Breast epithelium (tissue), 4 donors: Measurements from ENCODE around the gene GTF3C4. TPM values are rescaled to one million over a fixed set of nuclear protein-coding genes. Genes with fewer than 3 reads are reported as not detected.

Experiments
- DNase-seq, 2 donors: peaks; one replicate each; pipeline ENCODE4 v3.0.0-alpha.2; 2019; ENCODE audit warnings: low spot score in 2 of 2
- H3K27ac ChIP-seq, 2 donors: fragments of 200-600 bp; sonication (generic) in 1 of 2; one replicate each; pipeline ENCODE4 v1.5.1; 2016 to 2019; ENCODE audit warnings: mild to moderate bottlenecking in 1 of 2
- H3K27me3 ChIP-seq, 2 donors: fragments of 200-600 bp; sonication (generic) in 1 of 2; one replicate each; pipeline versions ENCODE4 v1.5.1 to v1.6.0; 2017 to 2019; ENCODE audit warnings: control low read depth in 1 of 2, mild to moderate bottlenecking in 1 of 2
- H3K36me3 ChIP-seq: fragments of 200-600 bp; one replicate; pipeline ENCODE4 v1.5.1; 2019
- H3K4me1 ChIP-seq, 2 donors: fragments of 200-600 bp; sonication (generic); one replicate each; pipeline ENCODE4 v1.5.1; 2016 to 2019; ENCODE audit warnings: control low read depth in 1 of 2
- H3K4me3 ChIP-seq, 3 donors: fragments of 200-600 bp; sonication (generic); 1 replicate in 2 of 3; 2 replicates in 1 of 3; pipeline ENCODE4 v1.5.1; 2016 to 2019; ENCODE audit warnings: mild to moderate bottlenecking in 3 of 3, moderate library complexity in 2 of 3
- H3K9me3 ChIP-seq, 2 donors: fragments of 200-600 bp; sonication (generic) in 1 of 2; one replicate each; pipeline ENCODE4 v1.5.1; 2016 to 2019; ENCODE audit warnings: control low read depth in 1 of 2
- POLR2A ChIP-seq: fragments of 450-650 bp; IDR thresholded peaks from one replicate; pipeline ENCODE4 v1.6.1; 2016; ENCODE audit warnings: antibody characterized with exemption, mild to moderate bottlenecking, moderate library complexity
- POLR2AphosphoS5 ChIP-seq, 3 donors: sonication (generic); formaldehyde crosslinking; IDR thresholded peaks; one replicate each; pipeline ENCODE4 v1.6.1; 2017; ENCODE audit warnings: antibody characterized with exemption in 3 of 3
- intact Hi-C: fragments of 100-400 bp; cut with DNase I; formaldehyde crosslinking; loops from one replicate; pipeline ENCODE4 v1.15.1; 2023; ENCODE audit warnings: low total_unique reads
- total RNA-seq, 3 donors: library from RNA; depleted of rRNA; stranded (reverse); fragments of >200 nt; gene quantifications; one replicate each; pipeline ENCODE4 v1.1.0, GENCODE V29; 2016
- TF ChIP-seq, protein P1 (sequence below), 3 donors: fragments of 450-650 bp; IDR thresholded peaks; one replicate each; pipeline ENCODE4 v1.5.1; 2016 to 2017; ENCODE audit warnings: antibody characterized with exemption in 3 of 3, mild to moderate bottlenecking in 3 of 3, moderate library complexity in 3 of 3

The GTF3C4 gene
- total RNA-seq, 3 donors from 2014 or later, result 9.3 to 19.6 (median 13.4) TPM

DNA sequence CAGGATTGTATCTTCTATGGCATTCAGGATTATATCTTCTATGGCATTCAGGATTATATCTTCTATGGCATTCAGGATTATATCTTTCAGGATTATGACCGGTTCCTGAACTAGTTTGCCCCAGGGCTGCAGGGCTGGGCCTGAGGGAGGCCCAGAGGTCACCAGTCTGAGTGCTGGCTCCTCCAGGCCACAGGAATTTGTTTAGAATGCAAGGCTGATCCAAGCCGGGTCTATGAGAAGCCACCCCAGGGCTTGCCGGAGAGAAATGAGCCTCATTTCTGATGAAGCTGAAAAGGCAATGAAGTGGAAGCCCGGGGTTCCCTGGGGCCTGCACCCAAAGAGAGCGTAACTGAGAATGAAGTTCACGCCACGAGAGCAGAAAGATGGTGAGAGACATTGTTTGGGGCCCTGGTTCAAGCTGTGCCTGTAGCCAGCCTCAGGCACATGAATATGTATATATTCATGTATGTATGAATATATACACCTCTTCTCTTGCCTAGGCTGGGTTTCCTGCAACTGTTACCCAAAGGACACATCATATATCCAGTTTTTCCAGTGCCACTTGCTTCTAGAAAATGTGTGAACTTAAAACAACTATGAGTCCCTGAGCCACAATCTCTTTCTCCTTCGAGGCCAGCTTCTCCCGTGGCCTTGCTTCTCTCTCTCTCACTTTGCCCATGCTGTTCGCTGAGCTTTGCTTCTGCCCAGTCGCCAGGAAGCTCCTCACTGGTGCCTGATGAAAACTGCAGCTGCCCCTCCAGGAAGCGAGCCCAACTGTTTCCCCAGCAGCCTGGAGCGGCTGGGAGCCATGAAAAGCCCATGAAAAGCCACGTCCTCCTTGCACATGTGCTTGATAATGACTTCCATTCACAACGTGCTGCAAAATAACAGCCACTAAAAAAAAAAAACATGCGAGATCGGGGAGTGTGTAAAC lies 62.3 kb downstream of the GTF3C4 start:
- Histone ChIP-seq H3K9me3 (no peaks in the 10 kb centered on the region), H3K27ac (no peak overlapping the region), H3K36me3 (no peaks in the 10 kb centered on the region), H3K27me3 (no peaks in the 10 kb centered on the region), H3K4me3 (no peak overlapping the region), H3K4me1 (no peaks in the 10 kb centered on the region)
- TF ChIP-seq, protein P1, sequence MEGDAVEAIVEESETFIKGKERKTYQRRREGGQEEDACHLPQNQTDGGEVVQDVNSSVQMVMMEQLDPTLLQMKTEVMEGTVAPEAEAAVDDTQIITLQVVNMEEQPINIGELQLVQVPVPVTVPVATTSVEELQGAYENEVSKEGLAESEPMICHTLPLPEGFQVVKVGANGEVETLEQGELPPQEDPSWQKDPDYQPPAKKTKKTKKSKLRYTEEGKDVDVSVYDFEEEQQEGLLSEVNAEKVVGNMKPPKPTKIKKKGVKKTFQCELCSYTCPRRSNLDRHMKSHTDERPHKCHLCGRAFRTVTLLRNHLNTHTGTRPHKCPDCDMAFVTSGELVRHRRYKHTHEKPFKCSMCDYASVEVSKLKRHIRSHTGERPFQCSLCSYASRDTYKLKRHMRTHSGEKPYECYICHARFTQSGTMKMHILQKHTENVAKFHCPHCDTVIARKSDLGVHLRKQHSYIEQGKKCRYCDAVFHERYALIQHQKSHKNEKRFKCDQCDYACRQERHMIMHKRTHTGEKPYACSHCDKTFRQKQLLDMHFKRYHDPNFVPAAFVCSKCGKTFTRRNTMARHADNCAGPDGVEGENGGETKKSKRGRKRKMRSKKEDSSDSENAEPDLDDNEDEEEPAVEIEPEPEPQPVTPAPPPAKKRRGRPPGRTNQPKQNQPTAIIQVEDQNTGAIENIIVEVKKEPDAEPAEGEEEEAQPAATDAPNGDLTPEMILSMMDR (IDR thresholded peaks at IDR 0.05), result no peak
- TF ChIP-seq POLR2A (no peak), POLR2AphosphoS5 (IDR thresholded peaks at IDR 0.05) (no peak)
- no peak for DNase-seq
- intact Hi-C loops, result no loop called here

DNA sequence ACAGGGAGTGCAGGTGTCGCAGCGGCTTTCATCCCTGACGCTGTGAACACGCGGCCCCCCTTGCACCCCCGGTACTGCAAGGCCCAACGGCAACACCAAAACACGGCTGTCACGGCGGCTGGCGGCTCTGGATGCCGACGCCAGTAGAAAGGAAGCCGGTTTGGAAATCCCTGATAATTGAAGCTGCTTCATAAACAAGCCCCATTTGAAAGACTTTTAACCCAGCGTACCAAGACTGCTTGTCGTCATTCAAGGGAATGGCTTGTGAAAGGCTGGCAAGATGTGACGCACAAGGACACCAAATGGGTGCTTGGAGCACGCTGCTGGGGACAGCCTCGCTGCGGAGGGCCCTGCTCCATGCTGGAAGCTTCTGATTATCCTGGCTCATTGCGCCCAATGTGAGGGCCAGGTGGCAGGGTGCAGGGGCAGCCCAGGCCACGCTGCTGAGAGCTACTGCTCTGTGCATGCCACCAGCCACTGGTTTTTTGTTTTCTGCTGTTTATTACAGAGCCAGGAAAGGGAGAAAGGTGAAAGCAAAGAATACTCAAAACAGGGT lies 63.1 kb downstream of the GTF3C4 start:
- Histone ChIP-seq H3K9me3 (no peaks in the 10 kb centered on the region), H3K4me1 (no peaks in the 10 kb centered on the region), H3K27ac (no peak overlapping the region), H3K27me3 (no peaks in the 10 kb centered on the region), H3K36me3 (no peaks in the 10 kb centered on the region), H3K4me3 (no peak overlapping the region)
- intact Hi-C loops, result no loop called here
- DNase-seq, result no peak
- TF ChIP-seq, protein P1 (IDR thresholded peaks at IDR 0.05), result no peak
- TF ChIP-seq POLR2AphosphoS5 (IDR thresholded peaks at IDR 0.05), result no peak
- TF ChIP-seq POLR2A, result no peak

GRCh38 chr9:132739710-132740310 lies 69.5 kb downstream of the GTF3C4 start:
- Histone ChIP-seq H3K27me3 (peaks cover 0 to 3% of the 10 kb centered on the region in 2 donors), H3K36me3 (no peaks in the 10 kb centered on the region), H3K9me3 (no peaks in the 10 kb centered on the region), H3K4me3 (no peak overlapping the region), H3K4me1 (no peaks in the 10 kb centered on the region), H3K27ac (no peak overlapping the region)
- TF ChIP-seq POLR2A (no peak), POLR2AphosphoS5 (IDR thresholded peaks at IDR 0.05) (no peak)
- TF ChIP-seq, protein P1 (IDR thresholded peaks at IDR 0.05), result no peak
- DNase-seq, result no peak
- intact Hi-C loops, result no loop called here

- intact Hi-C loops, result no loop called here
- Histone ChIP-seq H3K36me3 (no peaks in the 10 kb centered on the region), H3K4me3 (no peak overlapping the region), H3K27me3 (peaks cover 0 to 3% of the 10 kb centered on the region in 2 donors), H3K27ac (no peak overlapping the region), H3K4me1 (no peaks in the 10 kb centered on the region), H3K9me3 (no peaks in the 10 kb centered on the region)
- no peak for TF ChIP-seq POLR2A
- no peak for TF ChIP-seq POLR2AphosphoS5 (IDR thresholded peaks at IDR 0.05)
- TF ChIP-seq, protein P1 (IDR thresholded peaks at IDR 0.05), result no peak
- DNase-seq, result no peak
These were observed 70.5 kb downstream of the GTF3C4 start for GRCh38 chr9:132740526-132741309.
